OCI-M2 (cell line): Measurements from ENCODE around the gene ACE.

Experiments used
- DNase-seq: peaks from one replicate; lab custom pipeline; 2025; ENCODE audit not compliant: unreplicated experiment; lab: John Stamatoyannopoulos, UW

Gene ACE

GRCh38 chr17:63534816-63535455, 58.1 kb downstream of the ACE start:
- DNase-seq = no peak

- DNase-seq = no peak
These were observed 58.8 kb downstream of the ACE start for GRCh38 chr17:63535640-63536039.

GRCh38 chr17:63537001-63537400, 60.1 kb downstream of the ACE start:
- no peak for DNase-seq

GRCh38 chr17:63537991-63538692, 61.3 kb downstream of the ACE start:
- DNase-seq = no peak

- no peak for DNase-seq
These were observed 62.1 kb downstream of the ACE start for GRCh38 chr17:63538693-63539595.

GRCh38 chr17:63540590-63540989, 63.7 kb downstream of the ACE start:
- DNase-seq = no peak

GRCh38 chr17:63542218-63542545, 65.3 kb downstream of the ACE start:
- DNase-seq = no peak

GRCh38 chr17:63542942-63543821, 66.3 kb downstream of the ACE start:
- no peak for DNase-seq

GRCh38 chr17:63543822-63544420, 67.1 kb downstream of the ACE start:
- DNase-seq = no peak

- no peak for DNase-seq
These were observed 67.8 kb downstream of the ACE start for GRCh38 chr17:63544467-63545301.

- no peak for DNase-seq
These were observed 69.6 kb downstream of the ACE start for GRCh38 chr17:63546308-63547082.

GRCh38 chr17:63547083-63547523, 70.2 kb downstream of the ACE start:
- DNase-seq = no peak
